ENCODE measurements around the gene U2AF1L4. TPM values are rescaled to one million over a fixed set of nuclear protein-coding genes. Genes with fewer than 3 reads are reported as not detected.
A peak's percentile ranks its signal among the peaks of the same experiment; 100 is the strongest.

U2AF1L4 gene
- total and polyA plus RNA-seq, 2 of the 4 experiments (the other 2 are of a cell fraction) = 6.1 to 15.0 TPM

- TF ChIP-seq CTCF (conservative IDR thresholded peaks at IDR 0.05; ENCODE audit: low read depth, low read length) = 0 out of 2 replicates have a peak, but pooled peaks have one; percentile 11
- no peak for TF ChIP-seq RAD21 (IDR thresholded peaks at IDR 0.05; ENCODE audit: low read length)
- no peak for TF ChIP-seq MAFK (IDR thresholded peaks at IDR 0.05; ENCODE audit: low read depth, low read length)
- TF ChIP-seq POLR2A (IDR thresholded peaks at IDR 0.05; ENCODE audit: low read depth, low read length) = no peak; the same call in 1 of the 2 replicates
Measured at GRCh38 chr19:35745328-35746086, at the start of gene U2AF1L4, which contains the start of gene PSENEN (continued).
